Adrenal gland (tissue), 5 donors: ENCODE measurements around the gene SMIM24.

Experiments
- POLR2A ChIP-seq, 2 donors: fragments of 450-650 bp; IDR thresholded peaks; one replicate each; pipeline ENCODE4 v1.6.1; 2017; ENCODE audit warnings: antibody characterized with exemption in 2 of 2, mild to moderate bottlenecking in 2 of 2, moderate library complexity in 1 of 2
- TF ChIP-seq, protein P1 (sequence below), 6 experiments: fragments of 450-650 bp in 4 of 6; fragments of 200-600 bp in 2 of 6; sonication (generic) in 1 of 6; IDR thresholded peaks; 1 replicate in 5 of 6; 2 replicates in 1 of 6; pipeline versions ENCODE4 v1.5.1 to v1.8.0; 2016 to 2021; ENCODE audit warnings: antibody characterized with exemption in 6 of 6, mild to moderate bottlenecking in 2 of 6, moderate library complexity in 1 of 6
- donor health status: DM: no; HTN: no; CAD: no.

DNA sequence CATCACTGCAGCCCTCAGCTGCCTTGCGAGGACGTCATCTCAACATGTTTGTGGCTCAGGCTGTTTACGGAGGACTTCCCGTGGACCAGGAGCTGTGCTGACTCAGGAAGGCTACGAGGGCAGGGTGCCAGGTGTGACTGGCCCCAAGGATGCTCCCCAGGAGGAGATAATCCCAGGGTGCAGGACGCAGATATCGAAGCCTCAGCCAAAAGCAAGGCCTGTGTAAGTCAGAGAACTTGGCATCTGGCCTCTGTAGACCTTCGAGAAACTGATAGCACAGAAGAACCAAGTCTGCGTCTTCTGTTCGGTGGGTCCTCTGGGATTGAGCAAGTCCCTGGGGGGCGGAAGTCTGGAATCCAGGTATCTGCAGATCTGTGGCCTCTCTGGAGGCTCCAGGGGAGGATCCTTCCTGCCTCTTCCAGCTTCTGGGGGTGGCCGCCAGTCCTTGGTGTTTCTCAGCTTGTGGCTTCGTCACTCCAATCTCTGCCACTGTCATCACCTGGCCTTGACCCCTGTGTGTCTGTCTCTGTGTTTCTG, 22.8 kb upstream of the SMIM24 start:
- no peak for TF ChIP-seq POLR2A (IDR thresholded peaks at IDR 0.05)
- TF ChIP-seq, protein P1, sequence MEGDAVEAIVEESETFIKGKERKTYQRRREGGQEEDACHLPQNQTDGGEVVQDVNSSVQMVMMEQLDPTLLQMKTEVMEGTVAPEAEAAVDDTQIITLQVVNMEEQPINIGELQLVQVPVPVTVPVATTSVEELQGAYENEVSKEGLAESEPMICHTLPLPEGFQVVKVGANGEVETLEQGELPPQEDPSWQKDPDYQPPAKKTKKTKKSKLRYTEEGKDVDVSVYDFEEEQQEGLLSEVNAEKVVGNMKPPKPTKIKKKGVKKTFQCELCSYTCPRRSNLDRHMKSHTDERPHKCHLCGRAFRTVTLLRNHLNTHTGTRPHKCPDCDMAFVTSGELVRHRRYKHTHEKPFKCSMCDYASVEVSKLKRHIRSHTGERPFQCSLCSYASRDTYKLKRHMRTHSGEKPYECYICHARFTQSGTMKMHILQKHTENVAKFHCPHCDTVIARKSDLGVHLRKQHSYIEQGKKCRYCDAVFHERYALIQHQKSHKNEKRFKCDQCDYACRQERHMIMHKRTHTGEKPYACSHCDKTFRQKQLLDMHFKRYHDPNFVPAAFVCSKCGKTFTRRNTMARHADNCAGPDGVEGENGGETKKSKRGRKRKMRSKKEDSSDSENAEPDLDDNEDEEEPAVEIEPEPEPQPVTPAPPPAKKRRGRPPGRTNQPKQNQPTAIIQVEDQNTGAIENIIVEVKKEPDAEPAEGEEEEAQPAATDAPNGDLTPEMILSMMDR (IDR thresholded peaks at IDR 0.05), result no peak
